Measurements from ENCODE around the gene TPST1.

GRCh38 chr7:66331883-66332282, 126.7 kb downstream of the TPST1 start:
- TF ChIP-seq CTCF (IDR thresholded peaks at IDR 0.05; ENCODE audit: borderline replicate concordance, extremely low read depth, low read length, poor library complexity, severe bottlenecking) (no peak), EZH2 (IDR thresholded peaks at IDR 0.05; ENCODE audit: borderline replicate concordance, low read depth, low read length, severe bottlenecking) (no peak)
